HEK293 (cell line): ENCODE results near the gene STON2.

Experiments
- ZNF555 ChIP-seq: fragments of 450-650 bp; formaldehyde crosslinking; conservative IDR thresholded peaks from 2 replicates; pipeline ENCODE4 v1.5.1; 2017; ENCODE audit warnings: missing biosample characterization, mild to moderate bottlenecking, missing genetic modification characterization, inconsistent platforms
- ZNF785 ChIP-seq: fragments of 450-650 bp; formaldehyde crosslinking; IDR thresholded peaks from 2 replicates; pipeline ENCODE4 v1.5.1; 2016; ENCODE audit warnings: missing biosample characterization, missing genetic modification characterization
- TF ChIP-seq, protein P1 (sequence below): fragments of 450-650 bp; formaldehyde crosslinking; IDR thresholded peaks from 2 replicates; pipeline ENCODE4 v1.5.1; 2016; ENCODE audit warnings: missing biosample characterization, missing genetic modification characterization
- TF ChIP-seq, protein P2 (sequence below): fragments of 450-650 bp; formaldehyde crosslinking; IDR thresholded peaks from 2 replicates; pipeline ENCODE4 v1.5.1; 2016; ENCODE audit warnings: missing biosample characterization, missing genetic modification characterization, low read depth
- TF ChIP-seq, protein P3 (sequence below): fragments of 450-650 bp; formaldehyde crosslinking; IDR thresholded peaks from 2 replicates; pipeline ENCODE4 v1.5.1; 2017; ENCODE audit warnings: missing biosample characterization, missing genetic modification characterization

DNA sequence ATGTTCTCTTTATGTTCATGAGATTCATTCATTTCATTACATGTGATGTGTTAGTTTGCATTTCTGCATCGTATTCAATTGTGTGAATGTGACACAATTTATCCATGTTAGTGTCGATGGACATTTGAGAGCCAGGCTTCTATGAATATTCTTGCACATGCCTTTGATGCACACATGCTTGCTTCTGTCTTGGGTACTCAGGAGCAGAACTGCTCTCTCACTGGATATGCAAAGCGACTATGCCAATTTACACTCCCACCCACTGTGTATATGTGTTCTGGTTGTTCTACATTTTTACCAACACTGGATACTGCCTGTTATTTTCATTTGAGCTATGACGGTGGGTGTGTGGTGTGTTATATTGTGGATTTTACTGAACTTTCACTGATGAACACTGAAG, 95.1 kb downstream of the STON2 start:
- TF ChIP-seq, protein P1, sequence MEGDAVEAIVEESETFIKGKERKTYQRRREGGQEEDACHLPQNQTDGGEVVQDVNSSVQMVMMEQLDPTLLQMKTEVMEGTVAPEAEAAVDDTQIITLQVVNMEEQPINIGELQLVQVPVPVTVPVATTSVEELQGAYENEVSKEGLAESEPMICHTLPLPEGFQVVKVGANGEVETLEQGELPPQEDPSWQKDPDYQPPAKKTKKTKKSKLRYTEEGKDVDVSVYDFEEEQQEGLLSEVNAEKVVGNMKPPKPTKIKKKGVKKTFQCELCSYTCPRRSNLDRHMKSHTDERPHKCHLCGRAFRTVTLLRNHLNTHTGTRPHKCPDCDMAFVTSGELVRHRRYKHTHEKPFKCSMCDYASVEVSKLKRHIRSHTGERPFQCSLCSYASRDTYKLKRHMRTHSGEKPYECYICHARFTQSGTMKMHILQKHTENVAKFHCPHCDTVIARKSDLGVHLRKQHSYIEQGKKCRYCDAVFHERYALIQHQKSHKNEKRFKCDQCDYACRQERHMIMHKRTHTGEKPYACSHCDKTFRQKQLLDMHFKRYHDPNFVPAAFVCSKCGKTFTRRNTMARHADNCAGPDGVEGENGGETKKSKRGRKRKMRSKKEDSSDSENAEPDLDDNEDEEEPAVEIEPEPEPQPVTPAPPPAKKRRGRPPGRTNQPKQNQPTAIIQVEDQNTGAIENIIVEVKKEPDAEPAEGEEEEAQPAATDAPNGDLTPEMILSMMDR (tag by site-specific recombination) = no peak
- TF ChIP-seq, protein P2, sequence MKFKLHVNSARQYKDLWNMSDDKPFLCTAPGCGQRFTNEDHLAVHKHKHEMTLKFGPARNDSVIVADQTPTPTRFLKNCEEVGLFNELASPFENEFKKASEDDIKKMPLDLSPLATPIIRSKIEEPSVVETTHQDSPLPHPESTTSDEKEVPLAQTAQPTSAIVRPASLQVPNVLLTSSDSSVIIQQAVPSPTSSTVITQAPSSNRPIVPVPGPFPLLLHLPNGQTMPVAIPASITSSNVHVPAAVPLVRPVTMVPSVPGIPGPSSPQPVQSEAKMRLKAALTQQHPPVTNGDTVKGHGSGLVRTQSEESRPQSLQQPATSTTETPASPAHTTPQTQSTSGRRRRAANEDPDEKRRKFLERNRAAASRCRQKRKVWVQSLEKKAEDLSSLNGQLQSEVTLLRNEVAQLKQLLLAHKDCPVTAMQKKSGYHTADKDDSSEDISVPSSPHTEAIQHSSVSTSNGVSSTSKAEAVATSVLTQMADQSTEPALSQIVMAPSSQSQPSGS (tag by site-specific recombination) = no peak
- TF ChIP-seq, protein P3, sequence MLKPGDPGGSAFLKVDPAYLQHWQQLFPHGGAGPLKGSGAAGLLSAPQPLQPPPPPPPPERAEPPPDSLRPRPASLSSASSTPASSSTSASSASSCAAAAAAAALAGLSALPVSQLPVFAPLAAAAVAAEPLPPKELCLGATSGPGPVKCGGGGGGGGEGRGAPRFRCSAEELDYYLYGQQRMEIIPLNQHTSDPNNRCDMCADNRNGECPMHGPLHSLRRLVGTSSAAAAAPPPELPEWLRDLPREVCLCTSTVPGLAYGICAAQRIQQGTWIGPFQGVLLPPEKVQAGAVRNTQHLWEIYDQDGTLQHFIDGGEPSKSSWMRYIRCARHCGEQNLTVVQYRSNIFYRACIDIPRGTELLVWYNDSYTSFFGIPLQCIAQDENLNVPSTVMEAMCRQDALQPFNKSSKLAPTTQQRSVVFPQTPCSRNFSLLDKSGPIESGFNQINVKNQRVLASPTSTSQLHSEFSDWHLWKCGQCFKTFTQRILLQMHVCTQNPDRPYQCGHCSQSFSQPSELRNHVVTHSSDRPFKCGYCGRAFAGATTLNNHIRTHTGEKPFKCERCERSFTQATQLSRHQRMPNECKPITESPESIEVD (tag by site-specific recombination) = no peak
- TF ChIP-seq ZNF785 (tag by site-specific recombination) = no peak
- TF ChIP-seq ZNF555 (tag by site-specific recombination) = no peak
